Sigmoid colon (tissue), 7 donors: ENCODE measurements around the gene PEX14. TPM values are rescaled to one million over a fixed set of nuclear protein-coding genes. Genes with fewer than 3 reads are reported as not detected.

ENCODE experiments used
- DNase-seq: peaks from one replicate; pipeline ENCODE4 v3.0.0-alpha.2; 2019
- H3K27ac ChIP-seq, 4 donors: fragments of 200-600 bp; sonication (generic); one replicate each; pipeline ENCODE4 v1.5.1; 2016 to 2019; ENCODE audit warnings: mild to moderate bottlenecking in 1 of 4
- H3K27me3 ChIP-seq, 3 donors: fragments of 200-600 bp; sonication (generic); one replicate each; pipeline ENCODE4 v1.5.1; 2019; ENCODE audit warnings: mild to moderate bottlenecking in 1 of 3
- H3K36me3 ChIP-seq, 4 donors: fragments of 200-600 bp; sonication (generic); one replicate each; pipeline ENCODE4 v1.5.1; 2016 to 2019
- H3K4me1 ChIP-seq, 4 donors: fragments of 200-600 bp; sonication (generic); one replicate each; pipeline ENCODE4 v1.5.1; 2017 to 2019
- H3K4me3 ChIP-seq, 4 donors: fragments of 200-600 bp; sonication (generic); one replicate each; pipeline ENCODE4 v1.5.1; 2017 to 2019; ENCODE audit warnings: mild to moderate bottlenecking in 2 of 4, moderate library complexity in 1 of 4
- H3K9me3 ChIP-seq, 4 donors: fragments of 200-600 bp in 3 of 4; sonication (generic) in 3 of 4; one replicate each; pipeline versions ENCODE4 v1.5.1 to v1.6.1; 2013 to 2019
- EP300 ChIP-seq, 4 donors: sonication (generic); formaldehyde crosslinking; IDR thresholded peaks; one replicate each; pipeline ENCODE4 v1.6.1; 2017; ENCODE audit warnings: antibody characterized with exemption in 4 of 4
- POLR2A ChIP-seq, 2 donors: fragments of 450-650 bp; IDR thresholded peaks; one replicate each; pipeline ENCODE4 v1.6.1; 2016; ENCODE audit warnings: antibody characterized with exemption in 2 of 2, mild to moderate bottlenecking in 2 of 2, moderate library complexity in 2 of 2
- POLR2AphosphoS5 ChIP-seq, 4 donors: sonication (generic); formaldehyde crosslinking; IDR thresholded peaks; one replicate each; pipeline ENCODE4 v1.6.1; 2017; ENCODE audit warnings: antibody characterized with exemption in 4 of 4
- WGBS, 2 donors: extraction: QIAGEN DNeasy Blood & Tissue Kit; methylation state at CpG; one replicate each; pipeline ENCODE4 v1.1.7; 2013; 5-methylcytosine and 5-hydroxymethylcytosine counted together
- intact Hi-C: fragments of 100-400 bp; cut with DNase I; formaldehyde crosslinking; loops from one replicate; pipeline ENCODE4 v1.15.1; 2023
- polyA plus RNA-seq, 3 donors: library from polyadenylated mRNA; stranded (reverse); fragments of 200-250 nt; gene quantifications; one replicate each; pipeline ENCODE4 v1.2.3, GENCODE V29; 2013
- total RNA-seq, 4 donors: library from RNA; depleted of rRNA; stranded (reverse); fragments of >200 nt; gene quantifications; one replicate each; pipeline ENCODE4 v1.1.0, GENCODE V29; 2016
- TF ChIP-seq, protein P1 (sequence below), 4 experiments: fragments of 450-650 bp in 3 of 4; fragments of 200-600 bp in 1 of 4; IDR thresholded peaks; one replicate each; pipeline ENCODE4 v1.5.1; 2016 to 2019; ENCODE audit warnings: antibody characterized with exemption in 4 of 4, mild to moderate bottlenecking in 3 of 4, moderate library complexity in 2 of 4
- donor health status: healthy with polysubstance abuse.
- donor health status: Bipolar disorder and iron deficiency.
- donor health status: healthy.

PEX14 gene
- total and polyA plus RNA-seq, 7 donors = 8.3 to 23.3 (median 14.4) TPM

DNA sequence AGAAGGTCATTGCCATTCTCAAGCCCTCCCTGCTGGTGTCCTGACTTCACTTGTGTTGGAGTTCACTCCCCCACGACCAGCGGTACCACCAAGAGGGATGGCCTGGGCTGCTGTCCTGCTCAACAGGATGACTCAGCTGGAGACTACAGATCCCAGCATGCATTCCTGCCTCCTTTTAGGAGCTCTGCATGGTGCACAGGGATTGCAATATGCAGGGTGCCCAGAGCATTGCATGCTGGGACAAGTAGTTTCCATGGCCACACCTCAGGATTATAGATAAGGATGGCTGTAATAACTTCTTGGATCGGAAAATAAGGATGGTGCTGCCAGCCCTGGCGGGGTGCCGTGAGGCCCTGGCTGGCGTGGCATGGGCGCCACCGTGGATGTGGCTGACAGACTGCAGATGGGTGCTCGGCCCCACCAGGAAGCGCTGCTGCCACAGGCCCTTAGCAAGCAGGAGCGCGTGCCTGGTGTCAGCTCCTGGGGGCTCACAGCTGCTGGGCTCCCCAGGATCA lies 171.7 kb downstream of the PEX14 start:
- peaks cover 13 to 74% (median 47%) of the 10 kb centered on the region in 4 donors for H3K36me3 ChIP-seq
- peak overlapping the region in 3 of 4 donors; percentile 91 to 98 (median 96) for H3K27ac ChIP-seq
- peaks cover 0 to 72% (median 51%) of the 10 kb centered on the region in 4 donors for H3K4me1 ChIP-seq
- 51 to 80% methylated on average over 12 of the region's 12 CpGs for WGBS, 2 donors
- H3K9me3 ChIP-seq = no peaks in the 10 kb centered on the region
- H3K27me3 ChIP-seq = no peaks in the 10 kb centered on the region
- no peak for DNase-seq
- intact Hi-C loops = no loop called here
- H3K4me3 ChIP-seq = no peak overlapping the region
- peak in 1 of 4 donors; percentile 3 for TF ChIP-seq POLR2AphosphoS5 (IDR thresholded peaks at IDR 0.05)
- TF ChIP-seq, protein P1, sequence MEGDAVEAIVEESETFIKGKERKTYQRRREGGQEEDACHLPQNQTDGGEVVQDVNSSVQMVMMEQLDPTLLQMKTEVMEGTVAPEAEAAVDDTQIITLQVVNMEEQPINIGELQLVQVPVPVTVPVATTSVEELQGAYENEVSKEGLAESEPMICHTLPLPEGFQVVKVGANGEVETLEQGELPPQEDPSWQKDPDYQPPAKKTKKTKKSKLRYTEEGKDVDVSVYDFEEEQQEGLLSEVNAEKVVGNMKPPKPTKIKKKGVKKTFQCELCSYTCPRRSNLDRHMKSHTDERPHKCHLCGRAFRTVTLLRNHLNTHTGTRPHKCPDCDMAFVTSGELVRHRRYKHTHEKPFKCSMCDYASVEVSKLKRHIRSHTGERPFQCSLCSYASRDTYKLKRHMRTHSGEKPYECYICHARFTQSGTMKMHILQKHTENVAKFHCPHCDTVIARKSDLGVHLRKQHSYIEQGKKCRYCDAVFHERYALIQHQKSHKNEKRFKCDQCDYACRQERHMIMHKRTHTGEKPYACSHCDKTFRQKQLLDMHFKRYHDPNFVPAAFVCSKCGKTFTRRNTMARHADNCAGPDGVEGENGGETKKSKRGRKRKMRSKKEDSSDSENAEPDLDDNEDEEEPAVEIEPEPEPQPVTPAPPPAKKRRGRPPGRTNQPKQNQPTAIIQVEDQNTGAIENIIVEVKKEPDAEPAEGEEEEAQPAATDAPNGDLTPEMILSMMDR (IDR thresholded peaks at IDR 0.05) = no peak

DNA sequence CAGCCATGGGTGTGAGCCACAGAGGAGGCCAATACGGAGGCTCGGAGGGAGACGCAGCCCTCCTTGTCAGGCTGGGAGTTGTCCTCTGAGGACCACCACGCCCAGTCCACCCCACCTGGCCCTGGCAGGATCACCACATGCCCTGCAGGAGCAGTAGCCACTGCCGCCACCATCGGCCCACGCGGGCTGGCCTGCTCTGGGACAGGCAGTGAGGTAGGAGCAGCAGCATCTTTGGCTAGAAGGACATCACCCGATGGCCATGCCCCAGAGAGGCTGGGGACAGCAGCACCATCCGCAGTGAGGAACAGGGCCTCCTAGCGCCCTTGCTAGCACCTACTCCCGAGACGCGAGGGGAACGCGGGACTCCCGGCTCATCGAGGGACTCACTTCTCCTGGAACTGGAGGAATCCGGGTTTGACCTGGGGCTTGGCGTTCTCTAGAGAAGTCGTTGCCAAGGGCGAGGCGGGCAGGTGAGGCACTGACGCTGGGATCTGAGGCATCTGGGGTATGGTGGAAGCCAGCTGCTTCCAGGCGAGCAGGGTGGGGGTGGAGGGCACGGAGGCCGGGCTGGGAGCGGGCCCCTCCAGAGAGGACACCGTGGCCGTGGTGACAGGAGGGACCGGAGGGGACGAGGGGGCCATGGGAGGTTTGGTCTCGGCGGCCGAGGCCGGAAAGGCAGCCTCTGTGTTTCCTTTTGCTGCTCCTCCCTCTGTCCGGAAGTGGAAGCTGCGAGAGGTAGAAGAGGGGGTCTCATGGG lies 172.8 kb downstream of the PEX14 start:
- TF ChIP-seq EP300 (IDR thresholded peaks at IDR 0.05) (no peak), POLR2AphosphoS5 (IDR thresholded peaks at IDR 0.05) (no peak), POLR2A (IDR thresholded peaks at IDR 0.05) (no peak)
- TF ChIP-seq, protein P1 (IDR thresholded peaks at IDR 0.05) = no peak
- WGBS, 2 donors = 91 to 95% methylated on average over 38 of the region's 38 CpGs
- peak overlapping the region in 3 of 4 donors; percentile 91 to 98 (median 96) for H3K27ac ChIP-seq
- no peaks in the 10 kb centered on the region for H3K9me3 ChIP-seq
- H3K4me3 ChIP-seq = no peak overlapping the region
- peaks cover 0 to 72% (median 53%) of the 10 kb centered on the region in 4 donors for H3K4me1 ChIP-seq
- no peaks in the 10 kb centered on the region for H3K27me3 ChIP-seq
- DNase-seq = no peak
- intact Hi-C loops = no loop called here
- H3K36me3 ChIP-seq = peaks cover 13 to 67% (median 44%) of the 10 kb centered on the region in 4 donors

DNA sequence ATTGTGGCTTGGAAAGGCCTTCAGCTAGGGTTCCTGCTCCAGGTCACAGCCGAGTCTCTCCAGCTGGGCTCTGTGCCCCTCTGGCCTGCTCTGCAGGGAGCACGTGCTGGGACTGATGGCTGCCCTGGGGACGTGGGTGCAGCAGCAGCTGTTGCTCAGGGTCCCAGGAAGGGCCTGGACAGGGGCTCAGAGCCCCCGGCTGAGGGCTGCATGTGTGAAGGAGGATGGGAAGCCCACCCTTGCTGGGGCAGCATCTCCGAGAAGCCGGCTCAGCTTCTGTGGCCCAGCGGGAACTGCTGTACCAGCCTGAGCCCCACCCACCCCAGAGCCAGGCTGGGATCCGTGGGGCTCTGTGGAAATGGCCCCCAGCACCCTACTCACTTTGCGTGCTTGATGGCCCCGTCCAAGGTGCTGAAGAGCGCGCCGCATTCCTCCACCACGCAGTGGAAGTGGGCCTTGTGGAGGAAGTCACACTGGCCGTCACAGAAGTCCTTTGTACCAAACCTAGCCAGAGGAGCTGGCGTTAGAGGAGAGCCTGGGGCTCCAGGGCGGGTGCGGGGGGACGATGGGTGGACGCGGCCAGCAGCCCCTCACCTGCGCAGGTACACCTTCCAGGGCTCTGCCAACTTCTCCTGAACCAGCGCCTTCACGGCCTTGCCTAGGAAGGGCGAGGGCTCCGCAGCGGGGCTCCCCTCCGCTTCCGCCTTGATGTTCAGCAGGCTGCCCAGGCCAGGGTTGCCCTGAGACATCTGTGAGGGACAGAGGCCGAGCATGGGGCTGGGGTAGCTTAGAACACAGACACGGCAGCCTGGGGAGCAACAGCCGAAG lies 174.2 kb downstream of the PEX14 start:
- intact Hi-C loops = no loop called here
- DNase-seq = no peak
- peaks cover 0 to 75% (median 63%) of the 10 kb centered on the region in 4 donors for H3K4me1 ChIP-seq
- TF ChIP-seq, protein P1 (IDR thresholded peaks at IDR 0.05) = no peak
- TF ChIP-seq EP300 (IDR thresholded peaks at IDR 0.05) (no peak), POLR2AphosphoS5 (IDR thresholded peaks at IDR 0.05) (peak in 1 of 4 donors; percentile 11), POLR2A (IDR thresholded peaks at IDR 0.05) (no peak)
- H3K9me3 ChIP-seq = no peaks in the 10 kb centered on the region
- H3K27me3 ChIP-seq = no peaks in the 10 kb centered on the region
- H3K4me3 ChIP-seq = no peak overlapping the region
- WGBS, 2 donors = 89 to 92% methylated on average over 32 of the region's 32 CpGs
- peak overlapping the region; percentile 31 to 98 (median 94) for H3K27ac ChIP-seq
- peaks cover 8 to 67% (median 44%) of the 10 kb centered on the region in 4 donors for H3K36me3 ChIP-seq

DNA sequence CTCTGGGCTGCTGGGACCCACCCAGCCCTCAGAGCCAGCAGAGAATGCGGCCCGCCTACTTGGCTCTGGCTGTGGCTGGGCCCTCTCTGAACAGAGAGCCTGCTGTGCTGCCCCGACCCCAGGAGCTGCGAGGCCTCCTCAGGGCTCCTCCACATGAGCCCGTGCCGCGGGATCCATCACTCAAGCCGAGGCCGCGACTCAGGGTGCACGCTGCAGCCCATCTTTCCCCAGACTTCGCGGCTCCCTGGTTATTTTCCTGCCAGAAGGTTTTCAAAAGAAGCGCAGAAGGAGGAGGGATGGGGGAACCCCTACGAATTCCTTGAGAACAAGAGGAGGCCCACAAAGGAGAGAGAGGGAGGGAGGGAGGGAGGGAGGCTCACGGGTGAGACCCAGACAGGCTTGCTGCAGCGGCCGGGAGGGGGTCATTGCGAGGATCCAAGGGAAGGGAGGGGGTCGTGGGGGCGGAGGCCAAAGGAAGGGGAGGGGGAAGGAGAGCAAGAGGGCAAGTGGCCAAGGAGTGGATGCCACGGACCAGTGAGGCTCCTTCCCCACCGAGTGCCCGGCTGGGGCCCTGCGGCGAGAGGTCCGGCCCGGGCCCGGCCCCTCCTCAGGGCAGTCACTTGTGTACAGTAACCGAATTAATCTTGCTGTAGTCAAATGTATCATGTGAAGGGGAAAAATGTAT lies 174.9 kb downstream of the PEX14 start:
- Histone ChIP-seq H3K4me3 (no peak overlapping the region), H3K27me3 (no peaks in the 10 kb centered on the region), H3K36me3 (peaks cover under 1 to 66% (median 41%) of the 10 kb centered on the region in 4 donors), H3K4me1 (peaks cover 0 to 82% (median 71%) of the 10 kb centered on the region in 4 donors), H3K9me3 (no peaks in the 10 kb centered on the region), H3K27ac (peak overlapping the region; percentile 31 to 98 (median 94))
- intact Hi-C loops = no loop called here
- 79 to 90% methylated on average over 30 of the region's 30 CpGs for WGBS, 2 donors
- TF ChIP-seq POLR2AphosphoS5 (IDR thresholded peaks at IDR 0.05) (no peak), EP300 (IDR thresholded peaks at IDR 0.05) (no peak), POLR2A (IDR thresholded peaks at IDR 0.05) (no peak)
- TF ChIP-seq, protein P1 (IDR thresholded peaks at IDR 0.05) = no peak
- DNase-seq = no peak
